H1 (cell line): ENCODE results near the gene EVI2B. TPM values are rescaled to one million over a fixed set of nuclear protein-coding genes. Genes with fewer than 3 reads are reported as not detected.

Experiments used
- CTCF ChIA-PET: fragments of 300-600 bp; sonication (Branson Sonifier 250); formaldehyde crosslinking; loops from one replicate; lab custom pipeline; 2021; ENCODE audit not compliant: partially characterized antibody; lab: Charles Lee
- POLR2A ChIA-PET: fragments of 300-600 bp; sonication (Branson Sonifier 250); formaldehyde crosslinking; loops from one replicate; lab custom pipeline; 2021; ENCODE audit warnings: inconsistent platforms; ENCODE audit not compliant: partially characterized antibody; lab: Charles Lee
- DNase-seq, 2 experiments: peaks; one replicate each; pipeline versions ENCODE4 v3.0.0 to v3.0.0-alpha.2; 2010 to 2022; ENCODE audit warnings: low spot score in 2 of 2, low read depth in 1 of 2, mixed read lengths in 1 of 2
- FAIRE-seq: peaks from 2 replicates; lab custom pipeline; 2011; peaks lifted over from hg19 to GRCh38; lab: Jason Lieb, UNC
- H2AFZ ChIP-seq: 2 replicates; pipeline ENCODE4 v1.8.1; 2012; ENCODE audit warnings: low read length, inconsistent platforms
- H2AK5ac ChIP-seq: 2 replicates; pipeline ENCODE4 v1.6.1; 2013; ENCODE audit warnings: low read depth, low read length
- H2BK120ac ChIP-seq: replicated peaks from 2 replicates; pipeline ENCODE3; 2013; ENCODE audit warnings: low read depth, low read length, inconsistent platforms
- H2BK12ac ChIP-seq: 2 replicates; pipeline ENCODE4 v1.6.1; 2013; ENCODE audit warnings: low read depth, low read length
- H2BK15ac ChIP-seq: 2 replicates; pipeline ENCODE4 v1.6.1; 2013; ENCODE audit warnings: low read length
- H2BK20ac ChIP-seq: 2 replicates; pipeline ENCODE4 v1.6.1; 2013; ENCODE audit warnings: low read length
- H2BK5ac ChIP-seq: 2 replicates; pipeline ENCODE4 v1.6.1; 2013; ENCODE audit warnings: low read depth, low read length
- H3K14ac ChIP-seq: 2 replicates; pipeline ENCODE4 v1.6.1; 2013; ENCODE audit warnings: inconsistent platforms; ENCODE audit not compliant: insufficient read length
- H3K18ac ChIP-seq: 2 replicates; pipeline ENCODE4 v1.6.1; 2013; ENCODE audit warnings: low read length; ENCODE audit errors: extremely low read depth
- H3K23ac ChIP-seq: 2 replicates; pipeline ENCODE4 v1.6.1; 2013; ENCODE audit warnings: inconsistent platforms; ENCODE audit not compliant: insufficient read length
- H3K23me2 ChIP-seq: 2 replicates; pipeline ENCODE4 v1.6.1; 2013; ENCODE audit warnings: low read depth, low read length
- H3K27ac ChIP-seq: 2 replicates; pipeline ENCODE4 v1.6.1; 2011; ENCODE audit warnings: low read depth, low read length, inconsistent platforms
- H3K27me3 ChIP-seq, 4 experiments: replicated peaks in 1 of 4; 1 replicate in 1 of 4; 2 replicates in 3 of 4; pipeline versions ENCODE4 v1.6.1 to v1.8.1; 2011 to 2013; ENCODE audit warnings: low read length in 3 of 4, mild to moderate bottlenecking in 3 of 4, inconsistent platforms in 2 of 4, mixed read lengths in 2 of 4, moderate library complexity in 1 of 4; ENCODE audit not compliant: control insufficient read depth in 3 of 4, insufficient read depth in 3 of 4; ENCODE audit errors: extremely low read depth in 1 of 4
- H3K36me3 ChIP-seq, 4 experiments: 2 replicates each; pipeline versions ENCODE4 v1.6.1 to v1.8.1; 2011 to 2013; ENCODE audit warnings: mild to moderate bottlenecking in 4 of 4, low read length in 3 of 4, moderate library complexity in 2 of 4, control low read depth in 1 of 4, inconsistent platforms in 1 of 4; ENCODE audit not compliant: insufficient read depth in 4 of 4, control insufficient read depth in 2 of 4
- H3K4ac ChIP-seq: replicated peaks from 2 replicates; pipeline ENCODE3; 2013; ENCODE audit warnings: low read length, low read depth, mixed read lengths, inconsistent platforms; ENCODE audit not compliant: insufficient read length
- H3K4me1 ChIP-seq, 4 experiments: replicated peaks in 1 of 4; 1 replicate in 1 of 4; 2 replicates in 3 of 4; pipeline versions ENCODE4 v1.6.1 to v1.8.1; 2011 to 2013; ENCODE audit warnings: low read length in 3 of 4, inconsistent platforms in 2 of 4, mixed read lengths in 1 of 4; ENCODE audit not compliant: insufficient read depth in 4 of 4, control insufficient read depth in 3 of 4
- H3K4me2 ChIP-seq, 2 experiments: 2 replicates each; pipeline versions ENCODE4 v1.6.1 to v1.8.1; 2011 to 2013; ENCODE audit warnings: low read depth in 2 of 2, low read length in 2 of 2, control low read depth in 1 of 2, inconsistent platforms in 1 of 2, mild to moderate bottlenecking in 1 of 2; ENCODE audit not compliant: insufficient read depth in 1 of 2
- H3K4me3 ChIP-seq, 4 experiments: fragments of 200-600, 300-600 bp in 1 of 4; sonication (generic), shearing (Covaris generic), sonication (Bioruptor Twin) in 1 of 4; 2 replicates each; pipeline versions ENCODE4 v1.5.1 to v1.8.1; 2011 to 2016; ENCODE audit warnings: low read length in 4 of 4, low read depth in 3 of 4, control low read depth in 2 of 4, inconsistent platforms in 2 of 4, mild to moderate bottlenecking in 2 of 4, mixed read lengths in 1 of 4, moderate library complexity in 1 of 4; ENCODE audit not compliant: insufficient read depth in 2 of 4; ENCODE audit errors: extremely low read depth in 1 of 4
- H3K56ac ChIP-seq: replicated peaks from 2 replicates; pipeline ENCODE3; 2013; ENCODE audit warnings: low read depth, mild to moderate bottlenecking, mixed read lengths, low read length, inconsistent platforms; ENCODE audit not compliant: insufficient read length
- H3K79me1 ChIP-seq: 2 replicates; pipeline ENCODE4 v1.6.1; 2013; ENCODE audit warnings: low read depth, low read length, control low read depth
- H3K79me2 ChIP-seq, 2 experiments: 2 replicates each; pipeline versions ENCODE4 v1.6.1 to v1.8.1; 2012 to 2013; ENCODE audit warnings: low read length in 2 of 2, mild to moderate bottlenecking in 2 of 2, inconsistent platforms in 1 of 2; ENCODE audit not compliant: insufficient read depth in 2 of 2, control insufficient read depth in 1 of 2
- H3K9ac ChIP-seq, 4 experiments: replicated peaks in 1 of 4; 1 replicate in 1 of 4; 2 replicates in 3 of 4; pipeline versions ENCODE4 v1.6.1 to v1.8.1; 2011 to 2013; ENCODE audit warnings: low read depth in 3 of 4, low read length in 3 of 4, control low read depth in 2 of 4, mild to moderate bottlenecking in 2 of 4, moderate library complexity in 2 of 4, inconsistent platforms in 1 of 4; ENCODE audit errors: extremely low read depth in 1 of 4
- H3K9me3 ChIP-seq, 2 experiments: 2 replicates each; pipeline versions ENCODE4 v1.6.1 to v1.8.1; 2012 to 2013; ENCODE audit warnings: mild to moderate bottlenecking in 2 of 2, moderate library complexity in 2 of 2, control low read depth in 1 of 2, inconsistent platforms in 1 of 2, low read depth in 1 of 2, low read length in 1 of 2, mixed read lengths in 1 of 2; ENCODE audit not compliant: insufficient read depth in 2 of 2
- H4K20me1 ChIP-seq, 2 experiments: replicated peaks in 1 of 2; 2 replicates each; pipeline versions ENCODE3 to v1.8.1; 2011 to 2013; ENCODE audit warnings: inconsistent platforms in 2 of 2, low read length in 2 of 2, mild to moderate bottlenecking in 1 of 2; ENCODE audit not compliant: insufficient read depth in 2 of 2, control insufficient read depth in 1 of 2
- H4K5ac ChIP-seq: 2 replicates; pipeline ENCODE4 v1.6.1; 2013; ENCODE audit warnings: low read length, low read depth, mixed read lengths, inconsistent platforms; ENCODE audit not compliant: insufficient read length
- H4K8ac ChIP-seq: 2 replicates; pipeline ENCODE4 v1.8.0; 2013; ENCODE audit warnings: mild to moderate bottlenecking, moderate library complexity, low read length, inconsistent platforms; ENCODE audit not compliant: insufficient read depth; ENCODE audit errors: extremely low read depth
- H4K91ac ChIP-seq: replicated peaks from 2 replicates; pipeline ENCODE3; 2013; ENCODE audit warnings: low read length, mixed read lengths, inconsistent platforms; ENCODE audit not compliant: insufficient read length
- BACH1 ChIP-seq: IDR thresholded peaks from 2 replicates; pipeline ENCODE4 v1.6.1; 2012; ENCODE audit warnings: low read length, improper control_type of control experiment
- CEBPB ChIP-seq: IDR thresholded peaks from 2 replicates; pipeline ENCODE4 v1.6.1; 2012; ENCODE audit warnings: low read depth, low read length
- CREB1 ChIP-seq: IDR thresholded peaks from 2 replicates; pipeline ENCODE4 v1.6.1; 2012; ENCODE audit warnings: inconsistent platforms
- MAX ChIP-seq: IDR thresholded peaks from 2 replicates; pipeline ENCODE4 v1.6.1; 2012; ENCODE audit warnings: inconsistent platforms
- SP4 ChIP-seq: IDR thresholded peaks from 2 replicates; pipeline ENCODE4 v1.6.1; 2012; ENCODE audit warnings: low read length, inconsistent platforms
- TAF1 ChIP-seq: IDR thresholded peaks from 2 replicates; pipeline ENCODE4 v1.6.1; 2011; ENCODE audit warnings: mild to moderate bottlenecking, low read depth, low read length
- TBP ChIP-seq: IDR thresholded peaks from 2 replicates; pipeline ENCODE4 v1.6.1; 2011; ENCODE audit warnings: low read depth, low read length, improper control_type of control experiment
- YY1 ChIP-seq: IDR thresholded peaks from 2 replicates; pipeline ENCODE4 v1.6.1; 2011; ENCODE audit warnings: low read depth, mild to moderate bottlenecking, low read length
- WGBS, 2 experiments: shearing (Covaris generic) in 1 of 2; methylation state at CpG; one replicate each; pipeline versions ENCODE4 v1.1.6 to v1.1.7; 2013 to 2015; ENCODE audit warnings: low lambda C conversion rate in 2 of 2, mixed read lengths in 2 of 2, inconsistent platforms in 1 of 2, low coverage in 1 of 2, missing lambda C conversion rate in 1 of 2; ENCODE audit not compliant: insufficient replicate concordance in 2 of 2, insufficient coverage in 1 of 2, insufficient read length in 1 of 2; ENCODE audit errors: extremely low coverage in 1 of 2, missing lambda C conversion rate in 1 of 2; 5-methylcytosine and 5-hydroxymethylcytosine counted together
- polyA plus RNA-seq, 7 experiments: library from polyadenylated mRNA; depleted of rRNA in 3 of 7; stranded (reverse) in 5 of 7; unstranded in 2 of 7; fragments of >200 nt in 5 of 7; fragments of 200-250 nt in 2 of 7; gene quantifications; 1 replicate in 5 of 7; 2 replicates in 1 of 7; 4 replicates in 1 of 7; pipeline versions ENCODE4 v1.2.1 to v1.2.3, GENCODE V29; 2011 to 2013; ENCODE audit warnings: missing spikeins in 2 of 7, mixed read lengths in 2 of 7
- total RNA-seq: library from RNA; stranded (reverse); fragmentation: NEBNext Ultra II Directional; extraction: Animal tissue kit (Norgen Biotek cat#: 25700); gene quantifications from 2 replicates; pipeline ENCODE4 v1.2.1, GENCODE V29; 2021
- TF ChIP-seq, protein P1 (sequence below), 3 experiments: IDR thresholded peaks; 1 replicate in 2 of 3; 2 replicates in 1 of 3; pipeline versions ENCODE4 v1.5.1 to v1.6.1; 2011; ENCODE audit warnings: low read length in 3 of 3, mild to moderate bottlenecking in 3 of 3, inconsistent platforms in 2 of 3, low read depth in 1 of 3, moderate library complexity in 1 of 3; ENCODE audit not compliant: insufficient read depth in 1 of 3; ENCODE audit errors: control extremely low read depth in 1 of 3

EVI2B gene
- total and polyA plus RNA-seq, 2 of the 8 experiments (the other 6 are each of a cell fraction or from before 2014, with no cell fraction given): not detected

- Histone ChIP-seq H3K9me3 (no peaks in the 10 kb centered on the region), H3K79me1 (no peaks in the 10 kb centered on the region), H3K79me2 (no peaks in the 10 kb centered on the region), H3K27ac (no peak overlapping the region), H3K4me2 (no peak overlapping the region), H4K8ac (no peak overlapping the region), H3K9ac (no peak overlapping the region), H3K14ac (no peak overlapping the region), H2BK12ac (no peak overlapping the region), H3K36me3 (peaks cover 0 to 4% (median 1%) of the 10 kb centered on the region in 4 experiments; a peak in 3 of 8 replicates), H3K4me3 (no peak overlapping the region), H4K5ac (no peak overlapping the region), H3K23ac (no peak overlapping the region), H3K4me1 (0 out of 7 replicates have a peak, but pooled peaks cover 0 to 4% (median 0%) of the 10 kb centered on the region in 4 experiments), H2AK5ac (no peak overlapping the region), H2BK20ac (no peak overlapping the region), H4K20me1 (no peaks in the 10 kb centered on the region), H3K18ac (no peak overlapping the region), H3K23me2 (no peaks in the 10 kb centered on the region), H2BK5ac (no peak overlapping the region), H2BK120ac (no peak overlapping the region), H3K27me3 (no peaks in the 10 kb centered on the region), H2BK15ac (no peak overlapping the region), H2AFZ (no peak overlapping the region), H3K4ac (no peak overlapping the region), H3K56ac (no peak overlapping the region), H4K91ac (no peak overlapping the region)
- FAIRE-seq (no peak), DNase-seq (no peak)
- ChIA-PET POLR2A (no interaction called here), CTCF (no interaction called here)
- TF ChIP-seq CEBPB (no peak), CREB1 (no peak), TAF1 (no peak), YY1 (no peak), BACH1 (no peak), SP4 (no peak), TBP (no peak), MAX (no peak)
- TF ChIP-seq, protein P1, sequence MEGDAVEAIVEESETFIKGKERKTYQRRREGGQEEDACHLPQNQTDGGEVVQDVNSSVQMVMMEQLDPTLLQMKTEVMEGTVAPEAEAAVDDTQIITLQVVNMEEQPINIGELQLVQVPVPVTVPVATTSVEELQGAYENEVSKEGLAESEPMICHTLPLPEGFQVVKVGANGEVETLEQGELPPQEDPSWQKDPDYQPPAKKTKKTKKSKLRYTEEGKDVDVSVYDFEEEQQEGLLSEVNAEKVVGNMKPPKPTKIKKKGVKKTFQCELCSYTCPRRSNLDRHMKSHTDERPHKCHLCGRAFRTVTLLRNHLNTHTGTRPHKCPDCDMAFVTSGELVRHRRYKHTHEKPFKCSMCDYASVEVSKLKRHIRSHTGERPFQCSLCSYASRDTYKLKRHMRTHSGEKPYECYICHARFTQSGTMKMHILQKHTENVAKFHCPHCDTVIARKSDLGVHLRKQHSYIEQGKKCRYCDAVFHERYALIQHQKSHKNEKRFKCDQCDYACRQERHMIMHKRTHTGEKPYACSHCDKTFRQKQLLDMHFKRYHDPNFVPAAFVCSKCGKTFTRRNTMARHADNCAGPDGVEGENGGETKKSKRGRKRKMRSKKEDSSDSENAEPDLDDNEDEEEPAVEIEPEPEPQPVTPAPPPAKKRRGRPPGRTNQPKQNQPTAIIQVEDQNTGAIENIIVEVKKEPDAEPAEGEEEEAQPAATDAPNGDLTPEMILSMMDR (IDR thresholded peaks at IDR 0.05; ENCODE audit: control extremely low read depth in 1 of 3, insufficient read depth in 1 of 3, low read depth in 1 of 3, low read length in 3 of 3): no peak
- 90% methylated on average over 4 of the region's 4 CpGs; no CpG with 5 or more reads in 1 of the 2 experiments for WGBS, 2 experiments
These were observed 8.1 kb upstream of the EVI2B start for GRCh38 chr17:31321966-31322365.
